NCI-H345 (cell line): ENCODE data around the gene CBX4.

Source experiments
- DNase-seq: peaks from one replicate; lab custom pipeline; 2025; lab: John Stamatoyannopoulos, UW

CBX4 gene

GRCh38 chr17:79841369-79842135 lies 2.3 kb upstream of the CBX4 start:
- peak; percentile 13 for DNase-seq

- no peak for DNase-seq
Measured at GRCh38 chr17:79840989-79841286, 1.7 kb upstream of the CBX4 start.

GRCh38 chr17:79840269-79840988 lies 1.2 kb upstream of the CBX4 start:
- DNase-seq: peak; percentile 59

- peak; percentile 79 for DNase-seq
Measured at GRCh38 chr17:79838522-79839274, 542 bp downstream of the CBX4 start.

- DNase-seq: no peak
Measured at GRCh38 chr17:79837888-79838521, 1.2 kb downstream of the CBX4 start.

- DNase-seq: no peak
Measured at GRCh38 chr17:79836972-79837887, 2.0 kb downstream of the CBX4 start.

GRCh38 chr17:79836510-79836971 lies 2.7 kb downstream of the CBX4 start:
- no peak for DNase-seq

GRCh38 chr17:79835953-79836509 lies 3.2 kb downstream of the CBX4 start:
- peak; percentile 22 for DNase-seq

GRCh38 chr17:79835470-79835899 lies 3.8 kb downstream of the CBX4 start:
- DNase-seq: no peak

GRCh38 chr17:79834565-79835469 lies 4.4 kb downstream of the CBX4 start:
- peak; percentile 16 for DNase-seq

GRCh38 chr17:79833744-79834564 lies 5.3 kb downstream of the CBX4 start:
- no peak for DNase-seq

GRCh38 chr17:79833110-79833450 lies 6.2 kb downstream of the CBX4 start:
- DNase-seq: no peak

- DNase-seq: no peak
Measured at GRCh38 chr17:79832218-79833109, 6.8 kb downstream of the CBX4 start.

GRCh38 chr17:79831265-79832217 lies 7.7 kb downstream of the CBX4 start:
- DNase-seq: no peak

- DNase-seq: peak; percentile 12
Measured at GRCh38 chr17:79830763-79831264, 8.4 kb downstream of the CBX4 start.

GRCh38 chr17:79830303-79830702 lies 8.9 kb downstream of the CBX4 start:
- no peak for DNase-seq

- no peak for DNase-seq
Measured at GRCh38 chr17:79829457-79829856, 9.8 kb downstream of the CBX4 start.
